PC-9 (cell line): Measurements from ENCODE around the gene C16orf95.

Experiments used
- CTCF ChIP-seq: fragments of 200-600 bp; sonication (generic); conservative IDR thresholded peaks from 2 replicates; pipeline ENCODE4 v1.6.1; 2017; ENCODE audit warnings: mixed run types, antibody characterized with exemption, mild to moderate bottlenecking, moderate library complexity
- EZH2 ChIP-seq: fragments of 200-600 bp; sonication (generic); IDR thresholded peaks from 2 replicates; pipeline ENCODE4 v1.8.0; 2017; ENCODE audit warnings: antibody characterized with exemption, low read depth

GRCh38 chr16:87276091-87276701, 41.0 kb downstream of the C16orf95 start:
- TF ChIP-seq CTCF = no peak
- no peak for TF ChIP-seq EZH2
